AG09309 (cell line): Measurements from ENCODE around the gene NAA16.
"Not testable (repeated sequence)": the region's sequence is repeated elsewhere in the genome, so short reads cannot be mapped to it uniquely, and the experiment has no call there.

Experiments
- DNase-seq: peaks from one replicate; pipeline ENCODE4 v3.0.0-alpha.2; 2010; ENCODE audit warnings: low read depth
- H3K4me3 ChIP-seq: 2 replicates; pipeline ENCODE4 v1.5.1; 2011; ENCODE audit warnings: mild to moderate bottlenecking, low read depth, low read length, moderate library complexity; ENCODE audit not compliant: control insufficient read depth
- CTCF ChIP-seq: IDR thresholded peaks from 2 replicates; pipeline ENCODE4 v1.5.1; 2011; ENCODE audit warnings: mild to moderate bottlenecking, low read depth, low read length, inconsistent platforms; ENCODE audit not compliant: insufficient read depth, control insufficient read depth; ENCODE audit errors: missing control alignments

NAA16 gene

GRCh38 chr13:41352935-41353840 is 42.1 kb downstream of the NAA16 start:
- H3K4me3 ChIP-seq: no peak overlapping the region
- DNase-seq: no peak
- peak; percentile 73 for TF ChIP-seq CTCF

GRCh38 chr13:41354416-41354815 is 43.3 kb downstream of the NAA16 start:
- no peak for DNase-seq
- no peak for TF ChIP-seq CTCF
- no peak overlapping the region for H3K4me3 ChIP-seq

- H3K4me3 ChIP-seq: not testable (repeated sequence)
Observed at GRCh38 chr13:41356385-41356648, 45.2 kb downstream of the NAA16 start.

GRCh38 chr13:41356786-41357185 is 45.7 kb downstream of the NAA16 start:
- no peak for DNase-seq
- H3K4me3 ChIP-seq: no peak overlapping the region
- TF ChIP-seq CTCF: no peak

More at GRCh38 chr13:41356385-41356648, 45.2 kb downstream of the NAA16 start:
- DNase-seq: not testable (repeated sequence)

GRCh38 chr13:41361491-41361890 is 50.4 kb downstream of the NAA16 start:
- no peak for TF ChIP-seq CTCF
- DNase-seq: no peak
- no peak overlapping the region for H3K4me3 ChIP-seq

GRCh38 chr13:41364043-41364442 is 53.0 kb downstream of the NAA16 start:
- TF ChIP-seq CTCF: no peak
- no peak overlapping the region for H3K4me3 ChIP-seq
- DNase-seq: no peak

GRCh38 chr13:41365631-41366030 is 54.6 kb downstream of the NAA16 start:
- H3K4me3 ChIP-seq: no peak overlapping the region
- peak; percentile 56 for DNase-seq
- TF ChIP-seq CTCF: no peak
